Psoas muscle (tissue), 8 donors: Measurements from ENCODE around the gene MGARP. TPM values are rescaled to one million over a fixed set of nuclear protein-coding genes. Genes with fewer than 3 reads are reported as not detected.

Source experiments
- ATAC-seq, 4 donors: fragments of 200-7000 bp; cut with Tn5 transposase; one replicate each; pipeline ENCODE4 v1.9.1; 2020; ENCODE audit warnings: moderate library complexity in 3 of 4, mild to moderate bottlenecking in 2 of 4
- DNase-seq, 2 donors: peaks; one replicate each; pipeline ENCODE4 v3.0.0-alpha.2; 2020
- H3K27ac ChIP-seq: fragments of 200-600 bp; one replicate; pipeline ENCODE4 v1.8.0; 2022
- H3K27me3 ChIP-seq, 3 donors: fragments of 200-600 bp in 1 of 3; one replicate each; pipeline versions ENCODE4 v1.6.1 to v1.8.0; 2013 to 2022; ENCODE audit warnings: low read length in 2 of 3, mild to moderate bottlenecking in 2 of 3, moderate library complexity in 1 of 3; ENCODE audit not compliant: insufficient read depth in 3 of 3
- H3K36me3 ChIP-seq, 2 donors: fragments of 200-600 bp in 1 of 2; one replicate each; pipeline versions ENCODE4 v1.6.1 to v1.8.0; 2013 to 2022; ENCODE audit warnings: low read depth in 1 of 2, mild to moderate bottlenecking in 1 of 2, moderate library complexity in 1 of 2; ENCODE audit not compliant: insufficient read depth in 1 of 2
- H3K4me1 ChIP-seq: fragments of 200-600 bp; one replicate; pipeline ENCODE4 v1.8.0; 2022
- H3K4me3 ChIP-seq: fragments of 200-600 bp; one replicate; pipeline ENCODE4 v1.8.0; 2022; ENCODE audit warnings: mild to moderate bottlenecking
- H3K9me3 ChIP-seq: fragments of 200-600 bp; one replicate; pipeline ENCODE4 v1.8.0; 2022
- WGBS, 3 donors: extraction: QIAGEN DNeasy Blood & Tissue Kit; methylation state at CpG; one replicate each; pipeline versions ENCODE4 v1.1.6 to v1.1.7; 2013; 5-methylcytosine and 5-hydroxymethylcytosine counted together
- intact Hi-C, 2 donors: fragments of 100-400 bp; cut with DNase I; formaldehyde crosslinking; loops; one replicate each; pipeline versions ENCODE4 v1.11.0 to v1.14.2; 2022
- polyA plus RNA-seq, 3 donors: library from polyadenylated mRNA; stranded (reverse); fragments of 200-250 nt; gene quantifications; one replicate each; pipeline ENCODE4 v1.2.3, GENCODE V29; 2013
- total RNA-seq, 4 donors: library from RNA; stranded (reverse); fragmentation: NEBNext Ultra II Directional in 2 of 4; extraction: Animal tissue kit (Norgen Biotek cat#: 25700) in 2 of 4; gene quantifications; one replicate each; pipeline versions ENCODE4 v1.2.1 to v1.2.4, GENCODE V29; 2021 to 2023
- TF ChIP-seq, protein P1 (sequence below): fragments of 200-600 bp; IDR thresholded peaks from one replicate; pipeline ENCODE4 v1.8.0; 2022; ENCODE audit warnings: antibody characterized with exemption
- donor health status: healthy with polysubstance abuse.
- donor health status: DM: no; HTN: no; CAD: no; lungs with moderate emphysema.
- donor health status: Bipolar disorder and iron deficiency.
- donor health status: healthy.
- donor health status: DM: yes; HTN: yes; CAD: no.
- donor health status: DM: no; HTN: no; CAD: no.
- donor health status: DM: no; HTN: no; CAD: no.
- donor health status: DM: yes; HTN: yes; CAD: no.

The MGARP gene
- total and polyA plus RNA-seq, 7 donors = 0.13 to 2.1 (median 0.30) TPM; not detected in 1

DNA sequence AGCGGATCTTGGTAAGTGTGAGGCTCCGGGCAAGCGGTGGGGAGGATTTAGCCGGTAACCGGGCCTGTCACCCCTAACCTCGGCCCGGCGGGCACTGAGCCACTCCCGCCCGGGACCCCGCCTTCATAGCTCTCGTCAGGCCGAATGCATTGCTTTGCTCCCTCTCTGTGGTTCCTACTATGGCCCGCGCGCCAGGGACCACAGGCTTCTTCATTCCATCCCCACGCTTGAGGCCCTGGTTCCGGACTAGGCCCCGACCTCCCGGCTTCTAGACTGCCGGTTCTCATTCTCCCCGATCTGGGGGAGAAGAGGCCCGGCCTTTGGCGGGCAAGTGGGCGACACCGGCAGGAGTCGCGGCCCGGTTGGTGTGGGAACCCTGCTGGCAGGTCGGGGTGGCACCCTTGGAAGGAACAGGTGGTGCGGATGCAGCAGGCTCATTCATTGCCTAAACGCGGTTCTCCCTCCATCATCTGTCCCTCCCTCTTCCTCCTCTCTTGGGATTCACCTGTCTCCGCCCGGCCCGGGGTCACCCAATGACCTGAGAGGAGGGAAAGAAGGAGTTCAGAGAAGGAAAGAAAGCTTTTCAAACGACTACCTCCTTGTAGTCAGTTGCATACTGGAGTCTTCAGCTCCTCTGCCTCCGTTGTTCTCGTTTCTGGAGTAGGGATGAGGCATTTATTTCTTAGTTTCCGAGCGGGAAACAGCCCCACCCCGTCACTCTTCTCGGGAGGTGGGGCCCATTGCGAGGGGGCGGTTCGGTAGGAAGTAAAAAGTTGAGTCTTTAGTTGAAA lies 22.0 kb upstream of the MGARP start, which contains the start of gene NDUFC1:
Gene NDUFC1, minus strand, starts transcription at position 657 of the 791 bp plus-strand sequence. CDS start 6,679 bp downstream, outside the sequence.
- DNase-seq (peak; percentile 51 to 76), ATAC-seq (peak; percentile 20 to 50 (median 44))
- WGBS, 3 donors = 0 to 1% (median 0%) methylated on average over 42 to 46 of the region's 46 CpGs
- Histone ChIP-seq H3K36me3 (no peaks in the 10 kb centered on the region), H3K4me3 (peak within 1 kb of the TSS; percentile 99), H3K27ac (peak within 1 kb of the TSS; percentile 99), H3K27me3 (no peaks in the 10 kb centered on the region), H3K4me1 (peaks cover 39% of the 10 kb centered on the region), H3K9me3 (no peaks in the 10 kb centered on the region)
- intact Hi-C loops = loop anchor here in 1 of 2 donors (5.0 kb wide), 1 partner anchor 35 kb away; no protein-coding TSS in a partner anchor
- TF ChIP-seq, protein P1, sequence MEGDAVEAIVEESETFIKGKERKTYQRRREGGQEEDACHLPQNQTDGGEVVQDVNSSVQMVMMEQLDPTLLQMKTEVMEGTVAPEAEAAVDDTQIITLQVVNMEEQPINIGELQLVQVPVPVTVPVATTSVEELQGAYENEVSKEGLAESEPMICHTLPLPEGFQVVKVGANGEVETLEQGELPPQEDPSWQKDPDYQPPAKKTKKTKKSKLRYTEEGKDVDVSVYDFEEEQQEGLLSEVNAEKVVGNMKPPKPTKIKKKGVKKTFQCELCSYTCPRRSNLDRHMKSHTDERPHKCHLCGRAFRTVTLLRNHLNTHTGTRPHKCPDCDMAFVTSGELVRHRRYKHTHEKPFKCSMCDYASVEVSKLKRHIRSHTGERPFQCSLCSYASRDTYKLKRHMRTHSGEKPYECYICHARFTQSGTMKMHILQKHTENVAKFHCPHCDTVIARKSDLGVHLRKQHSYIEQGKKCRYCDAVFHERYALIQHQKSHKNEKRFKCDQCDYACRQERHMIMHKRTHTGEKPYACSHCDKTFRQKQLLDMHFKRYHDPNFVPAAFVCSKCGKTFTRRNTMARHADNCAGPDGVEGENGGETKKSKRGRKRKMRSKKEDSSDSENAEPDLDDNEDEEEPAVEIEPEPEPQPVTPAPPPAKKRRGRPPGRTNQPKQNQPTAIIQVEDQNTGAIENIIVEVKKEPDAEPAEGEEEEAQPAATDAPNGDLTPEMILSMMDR = no peak

DNA sequence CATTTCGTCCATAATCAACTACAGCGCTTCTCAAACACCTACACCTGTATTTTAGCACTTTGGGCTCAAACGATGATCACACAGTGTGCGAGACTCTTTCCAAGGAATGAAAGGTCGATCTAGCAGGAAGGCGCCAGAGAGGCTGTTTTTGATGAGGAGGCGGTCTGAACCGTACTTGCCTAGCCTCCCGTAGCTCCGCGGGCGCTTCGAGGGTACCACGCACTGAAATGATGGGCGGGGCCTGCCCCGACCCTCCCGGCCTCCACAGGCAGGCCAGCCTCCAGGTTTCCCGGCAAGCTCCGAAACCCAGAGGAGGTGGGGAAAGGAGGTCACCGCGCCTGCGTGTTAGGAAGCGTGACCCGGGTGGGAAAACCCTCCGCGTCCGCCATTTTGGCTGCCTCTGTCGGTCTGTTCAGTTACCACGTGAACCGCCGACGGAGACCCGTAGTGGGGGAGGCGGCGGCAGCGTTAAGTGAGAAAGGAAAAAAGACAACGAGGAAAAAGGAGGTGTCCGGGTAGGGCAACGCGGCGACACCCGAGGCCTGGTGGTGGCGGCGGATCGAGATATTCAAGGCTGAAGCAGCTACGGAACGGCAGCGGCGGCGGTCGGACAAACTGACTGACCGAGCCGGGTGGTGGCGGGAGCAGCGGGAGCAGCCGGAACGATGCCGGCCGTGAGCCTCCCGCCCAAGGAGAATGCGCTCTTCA lies 21.2 kb upstream of the MGARP start, which contains the start of gene NAA15:
Gene NAA15, plus strand, starts transcription at position 393 of the 708 bp plus-strand sequence. Its CDS starts 273 bp downstream, at position 666.
- TF ChIP-seq, protein P1 = no peak
- peak; percentile 98 for DNase-seq
- no peaks in the 10 kb centered on the region for H3K9me3 ChIP-seq
- H3K27ac ChIP-seq = peak within 1 kb of the TSS; percentile 99
- peak; percentile 86 to 90 (median 88) for ATAC-seq
- peak within 1 kb of the TSS; percentile 99 for H3K4me3 ChIP-seq
- 0% methylated on average over 53 to 61 of the region's 61 CpGs for WGBS, 3 donors
- H3K4me1 ChIP-seq = peaks cover 40% of the 10 kb centered on the region
- H3K36me3 ChIP-seq = no peaks in the 10 kb centered on the region
- no peaks in the 10 kb centered on the region for H3K27me3 ChIP-seq
- intact Hi-C loops = loop anchor here in 1 of 2 donors (5.0 kb wide), 1 partner anchor 34 kb away; no protein-coding TSS in a partner anchor

DNA sequence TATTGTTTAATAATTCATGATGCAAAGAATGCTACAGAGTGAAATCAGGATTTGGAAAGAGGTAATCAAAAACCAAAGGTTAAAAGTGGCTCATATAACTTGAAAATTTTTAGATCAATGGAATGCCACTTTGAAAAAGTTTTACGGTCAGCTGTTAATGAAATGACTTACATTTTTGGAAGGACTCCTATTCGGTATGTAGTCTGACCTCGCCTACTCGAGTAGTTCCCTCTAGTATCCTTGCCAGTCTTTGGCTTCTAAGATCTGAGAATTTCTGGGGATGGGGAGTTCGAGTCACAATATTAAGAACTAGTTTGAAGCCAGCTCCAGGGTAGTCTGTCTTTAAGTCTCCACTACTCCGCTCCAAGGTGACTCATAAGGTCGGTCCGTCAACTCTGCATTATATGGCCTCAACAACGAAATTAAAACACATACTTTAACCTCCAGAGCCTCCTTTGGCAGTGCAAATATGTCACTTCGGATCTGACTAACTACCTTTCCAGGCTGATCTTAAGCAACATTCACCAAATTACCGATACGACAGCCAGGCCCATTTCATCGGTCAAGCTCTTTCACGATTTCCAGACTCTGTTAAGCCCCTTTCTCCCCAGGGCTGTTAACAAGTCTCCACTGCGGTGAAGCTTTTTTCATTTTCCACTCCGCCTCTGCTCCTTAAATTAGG lies 20.5 kb upstream of the MGARP start:
- Histone ChIP-seq H3K36me3 (no peaks in the 10 kb centered on the region), H3K9me3 (no peaks in the 10 kb centered on the region), H3K4me3 (peak overlapping the region; percentile 99), H3K27me3 (no peaks in the 10 kb centered on the region), H3K4me1 (peaks cover 41% of the 10 kb centered on the region), H3K27ac (peak overlapping the region; percentile 99)
- intact Hi-C loops = loop anchor here in 1 of 2 donors (5.0 kb wide), 1 partner anchor 33 kb away; no protein-coding TSS in a partner anchor
- WGBS, 3 donors = 3 to 8% (median 3%) methylated on average over 16 of the region's 16 CpGs
- DNase-seq = no peak
- peak; percentile 8 to 33 (median 22) for ATAC-seq
- TF ChIP-seq, protein P1 = no peak

DNA sequence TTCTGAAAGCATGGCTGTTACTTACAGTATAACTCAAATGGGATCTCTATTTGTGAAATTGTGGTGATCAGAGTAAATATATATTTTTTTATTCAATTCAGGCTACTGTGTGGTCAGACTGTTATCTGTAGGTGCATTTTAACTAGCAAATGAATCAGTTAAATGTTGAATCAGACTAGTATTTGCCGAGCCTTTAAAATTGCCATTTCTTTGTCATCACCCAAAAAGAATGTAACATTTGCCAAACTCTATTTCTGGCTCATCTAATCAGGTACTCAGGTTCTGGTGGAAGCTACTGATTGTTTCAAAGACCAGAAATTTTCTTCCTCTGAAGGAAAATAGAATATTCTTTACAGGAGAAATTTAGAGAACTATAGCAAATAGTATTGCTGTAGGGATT lies 19.5 kb upstream of the MGARP start:
- Histone ChIP-seq H3K27me3 (no peaks in the 10 kb centered on the region), H3K4me1 (peaks cover 42% of the 10 kb centered on the region), H3K4me3 (peak overlapping the region; percentile 99), H3K9me3 (no peaks in the 10 kb centered on the region), H3K27ac (peak overlapping the region; percentile 99), H3K36me3 (no peaks in the 10 kb centered on the region)
- intact Hi-C loops = loop anchor here (5.0 kb wide), 5 partner anchors 67 to 267 kb away; partner anchors contain the start of gene ELF2 (in 1 of the 2)
- TF ChIP-seq, protein P1 = no peak
- DNase-seq = no peak
- 29 to 35% (median 32%) methylated on average over 1 of the region's 1 CpG for WGBS, 3 donors
- no peak for ATAC-seq
